Measurements from ENCODE around the gene COPS7B. TPM values are rescaled to one million over a fixed set of nuclear protein-coding genes. Genes with fewer than 3 reads are reported as not detected.

COPS7B gene
- total RNA-seq, 1 experiment from 2014 or later: 57.1 TPM

- TF ChIP-seq, protein P1, sequence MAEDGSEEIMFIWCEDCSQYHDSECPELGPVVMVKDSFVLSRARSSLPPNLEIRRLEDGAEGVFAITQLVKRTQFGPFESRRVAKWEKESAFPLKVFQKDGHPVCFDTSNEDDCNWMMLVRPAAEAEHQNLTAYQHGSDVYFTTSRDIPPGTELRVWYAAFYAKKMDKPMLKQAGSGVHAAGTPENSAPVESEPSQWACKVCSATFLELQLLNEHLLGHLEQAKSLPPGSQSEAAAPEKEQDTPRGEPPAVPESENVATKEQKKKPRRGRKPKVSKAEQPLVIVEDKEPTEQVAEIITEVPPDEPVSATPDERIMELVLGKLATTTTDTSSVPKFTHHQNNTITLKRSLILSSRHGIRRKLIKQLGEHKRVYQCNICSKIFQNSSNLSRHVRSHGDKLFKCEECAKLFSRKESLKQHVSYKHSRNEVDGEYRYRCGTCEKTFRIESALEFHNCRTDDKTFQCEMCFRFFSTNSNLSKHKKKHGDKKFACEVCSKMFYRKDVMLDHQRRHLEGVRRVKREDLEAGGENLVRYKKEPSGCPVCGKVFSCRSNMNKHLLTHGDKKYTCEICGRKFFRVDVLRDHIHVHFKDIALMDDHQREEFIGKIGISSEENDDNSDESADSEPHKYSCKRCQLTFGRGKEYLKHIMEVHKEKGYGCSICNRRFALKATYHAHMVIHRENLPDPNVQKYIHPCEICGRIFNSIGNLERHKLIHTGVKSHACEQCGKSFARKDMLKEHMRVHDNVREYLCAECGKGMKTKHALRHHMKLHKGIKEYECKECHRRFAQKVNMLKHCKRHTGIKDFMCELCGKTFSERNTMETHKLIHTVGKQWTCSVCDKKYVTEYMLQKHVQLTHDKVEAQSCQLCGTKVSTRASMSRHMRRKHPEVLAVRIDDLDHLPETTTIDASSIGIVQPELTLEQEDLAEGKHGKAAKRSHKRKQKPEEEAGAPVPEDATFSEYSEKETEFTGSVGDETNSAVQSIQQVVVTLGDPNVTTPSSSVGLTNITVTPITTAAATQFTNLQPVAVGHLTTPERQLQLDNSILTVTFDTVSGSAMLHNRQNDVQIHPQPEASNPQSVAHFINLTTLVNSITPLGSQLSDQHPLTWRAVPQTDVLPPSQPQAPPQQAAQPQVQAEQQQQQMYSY (CRISPR knock-in tag; IDR thresholded peaks at IDR 0.05): no peak
- TF ChIP-seq OVOL2 (CRISPR knock-in tag; IDR thresholded peaks at IDR 0.05; ENCODE audit: borderline replicate concordance) (no peak), ARID4B (CRISPR knock-in tag; IDR thresholded peaks at IDR 0.05; ENCODE audit: borderline replicate concordance) (no peak), CREB1 (CRISPR knock-in tag; IDR thresholded peaks at IDR 0.05) (no peak), ZNF121 (CRISPR knock-in tag; IDR thresholded peaks at IDR 0.05) (no peak), GTF2I (CRISPR knock-in tag; conservative IDR thresholded peaks at IDR 0.05) (no peak), ZNF281 (CRISPR knock-in tag; IDR thresholded peaks at IDR 0.05) (no peak), CTCF (IDR thresholded peaks at IDR 0.05) (no peak)
Measured at GRCh38 chr2:231737761-231738160, 48.5 kb upstream of the COPS7B start (continued).

DNA sequence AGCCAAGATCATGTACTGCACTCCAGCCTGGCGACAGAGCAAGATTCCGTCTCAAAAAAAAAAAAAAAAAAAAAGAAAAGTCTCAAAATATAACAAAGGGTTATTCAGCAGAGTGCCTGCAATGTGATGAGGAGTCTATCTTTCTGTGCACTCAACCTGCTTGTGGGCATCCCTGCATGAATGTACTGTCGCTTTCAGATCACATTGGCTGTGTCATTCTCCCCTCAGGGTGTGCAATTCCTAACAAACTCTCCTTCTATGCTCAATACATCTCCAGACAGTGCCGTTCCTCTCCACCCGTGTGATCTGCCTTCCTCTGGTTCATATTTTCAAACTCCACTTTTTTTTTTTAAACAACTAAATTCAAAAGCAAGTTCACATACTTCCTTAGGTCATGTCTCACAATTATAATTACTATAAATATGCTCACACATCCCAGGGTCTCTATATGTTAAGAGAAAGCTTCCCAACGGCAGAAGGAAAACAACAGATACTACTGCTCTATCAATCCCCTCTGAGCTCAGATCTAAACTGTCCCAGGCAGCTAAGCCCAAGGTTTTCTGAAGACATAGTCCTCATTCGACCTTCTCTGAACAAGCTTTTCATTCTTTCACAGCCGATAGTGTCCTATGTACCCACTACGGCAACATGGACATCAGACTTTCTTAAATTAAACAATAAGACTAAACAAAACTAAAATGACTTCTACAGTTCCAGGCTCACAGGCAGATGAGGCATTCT lies 42.7 kb upstream of the COPS7B start:
- ChIA-PET CTCF (interaction anchor here (0.7 to 1.4 kb wide), 6 partner anchors 8 to 902 kb away, joined by 3 to 4 read pairs (median 4); no protein-coding TSS in a partner anchor), POLR2A (interaction anchor here (0.7 kb wide), 2 partner anchors 220 to 295 kb away, joined by 3 to 4 read pairs; no protein-coding TSS in a partner anchor)
- Mint-ChIP-seq H3K27ac (no peak overlapping the region), H3K36me3 (peaks cover 4% of the 10 kb centered on the region), H3K4me3 (no peak overlapping the region), H3K9me3 (no peaks in the 10 kb centered on the region), H3K4me1 (peaks cover 16% of the 10 kb centered on the region), H3K27me3 (ENCODE audit: low read depth) (no peaks in the 10 kb centered on the region)
- DNase-seq (ENCODE audit: low spot score) (no peak), ATAC-seq (no peak)
- TF ChIP-seq EMX1 (CRISPR knock-in tag; IDR thresholded peaks at IDR 0.05) (no peak), ZNF423 (CRISPR knock-in tag; IDR thresholded peaks at IDR 0.05) (no peak), FOXP1 (CRISPR knock-in tag; IDR thresholded peaks at IDR 0.05; ENCODE audit: borderline replicate concordance) (no peak), GTF2I (CRISPR knock-in tag; conservative IDR thresholded peaks at IDR 0.05) (no peak), CTCF (IDR thresholded peaks at IDR 0.05) (no peak), ZNF121 (CRISPR knock-in tag; IDR thresholded peaks at IDR 0.05) (no peak)
- TF ChIP-seq, protein P1 (CRISPR knock-in tag; IDR thresholded peaks at IDR 0.05): no peak
- TF ChIP-seq, protein P2, sequence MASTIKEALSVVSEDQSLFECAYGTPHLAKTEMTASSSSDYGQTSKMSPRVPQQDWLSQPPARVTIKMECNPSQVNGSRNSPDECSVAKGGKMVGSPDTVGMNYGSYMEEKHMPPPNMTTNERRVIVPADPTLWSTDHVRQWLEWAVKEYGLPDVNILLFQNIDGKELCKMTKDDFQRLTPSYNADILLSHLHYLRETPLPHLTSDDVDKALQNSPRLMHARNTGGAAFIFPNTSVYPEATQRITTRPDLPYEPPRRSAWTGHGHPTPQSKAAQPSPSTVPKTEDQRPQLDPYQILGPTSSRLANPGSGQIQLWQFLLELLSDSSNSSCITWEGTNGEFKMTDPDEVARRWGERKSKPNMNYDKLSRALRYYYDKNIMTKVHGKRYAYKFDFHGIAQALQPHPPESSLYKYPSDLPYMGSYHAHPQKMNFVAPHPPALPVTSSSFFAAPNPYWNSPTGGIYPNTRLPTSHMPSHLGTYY (CRISPR knock-in tag; IDR thresholded peaks at IDR 0.05): no peak
- TF ChIP-seq, protein P3, sequence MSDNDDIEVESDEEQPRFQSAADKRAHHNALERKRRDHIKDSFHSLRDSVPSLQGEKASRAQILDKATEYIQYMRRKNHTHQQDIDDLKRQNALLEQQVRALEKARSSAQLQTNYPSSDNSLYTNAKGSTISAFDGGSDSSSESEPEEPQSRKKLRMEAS (CRISPR knock-in tag; IDR thresholded peaks at IDR 0.05): no peak

Measured in WTC11 (cell line).